NCI-H2081 (cell line): Measurements from ENCODE around the gene NGRN.
A peak's percentile ranks its signal among the peaks of the same experiment; 100 is the strongest.
"Not testable (repeated sequence)": the region's sequence is repeated elsewhere in the genome, so short reads cannot be mapped to it uniquely, and the experiment has no call there.

Experiments used
- DNase-seq, 2 experiments: peaks; one replicate each; lab custom pipeline; 2025; lab: John Stamatoyannopoulos, UW

Gene NGRN

GRCh38 chr15:90234096-90234988 is 31.1 kb upstream of the NGRN start, which contains the start of gene GDPGP1:
GDPGP1 (plus strand) TSS chr15:90234209; CDS start chr15:90240909, 6,700 bp downstream.
- peak; percentile 89 to 92 for DNase-seq

- DNase-seq: no peak
Observed at GRCh38 chr15:90239371-90239770, 26.1 kb upstream of the NGRN start.

- no peak for DNase-seq
Observed at GRCh38 chr15:90240856-90241255, 24.6 kb upstream of the NGRN start.

- no peak for DNase-seq
Observed at GRCh38 chr15:90241343-90242192, 23.9 kb upstream of the NGRN start.

- DNase-seq: no peak
Observed at GRCh38 chr15:90243943-90244639, 21.4 kb upstream of the NGRN start.

GRCh38 chr15:90248789-90249202 is 16.7 kb upstream of the NGRN start:
- DNase-seq: no peak

GRCh38 chr15:90249203-90249863 is 16.1 kb upstream of the NGRN start, which contains the start of gene TTLL13:
TTLL13 (plus strand) TSS chr15:90249556; CDS start chr15:90250631, 1,075 bp downstream.
- DNase-seq: peak; percentile 81 to 89

- DNase-seq: no peak
Observed at GRCh38 chr15:90257776-90258175, 7.7 kb upstream of the NGRN start.

- no peak for DNase-seq
Observed at GRCh38 chr15:90259524-90259923, 5.9 kb upstream of the NGRN start.

GRCh38 chr15:90260731-90261130 is 4.7 kb upstream of the NGRN start:
- DNase-seq: not testable (repeated sequence)

GRCh38 chr15:90261811-90262210 is 3.7 kb upstream of the NGRN start:
- DNase-seq: no peak

- DNase-seq: no peak
Observed at GRCh38 chr15:90262426-90262825, 3.0 kb upstream of the NGRN start.

- no peak for DNase-seq
Observed at GRCh38 chr15:90264671-90265070, 801 bp upstream of the NGRN start.

- peak; percentile 29 to 68 for DNase-seq
Observed at GRCh38 chr15:90266061-90266431, 574 bp downstream of the NGRN start.

- peak in 1 of 2 experiments; percentile 40 for DNase-seq
Observed at GRCh38 chr15:90266485-90266884, 1.0 kb downstream of the NGRN start.

GRCh38 chr15:90268415-90268814 is 2.9 kb downstream of the NGRN start:
- DNase-seq: peak in 1 of 2 experiments; percentile 7

- DNase-seq: no peak
Observed at GRCh38 chr15:90270502-90271150, 5.2 kb downstream of the NGRN start.

- DNase-seq: no peak
Observed at GRCh38 chr15:90271459-90272166, 6.1 kb downstream of the NGRN start.

GRCh38 chr15:90278467-90278866 is 13.0 kb downstream of the NGRN start:
- DNase-seq: not testable (repeated sequence)

- not testable (repeated sequence) for DNase-seq
Observed at GRCh38 chr15:90280743-90281142, 15.3 kb downstream of the NGRN start.
